Activated CD4-positive, alpha-beta T cell treated with anti-CD3 and anti-CD28 coated beads for 4 hours (primary cell): ENCODE data around the gene SLC13A4.
"Not testable (repeated sequence)": the region's sequence is repeated elsewhere in the genome, so short reads cannot be mapped to it uniquely, and the experiment has no call there.

Source experiments
- DNase-seq, 2 donors: peaks; one replicate each; pipeline ENCODE4 v3.0.0-alpha.2; 2020

SLC13A4 gene

GRCh38 chr7:135747366-135747765 lies 19.4 kb upstream of the SLC13A4 start:
- no peak for DNase-seq

GRCh38 chr7:135745703-135746312 lies 17.8 kb upstream of the SLC13A4 start:
- no peak for DNase-seq

- no peak for DNase-seq
These were observed 17.1 kb upstream of the SLC13A4 start for GRCh38 chr7:135744938-135745702.

DNA sequence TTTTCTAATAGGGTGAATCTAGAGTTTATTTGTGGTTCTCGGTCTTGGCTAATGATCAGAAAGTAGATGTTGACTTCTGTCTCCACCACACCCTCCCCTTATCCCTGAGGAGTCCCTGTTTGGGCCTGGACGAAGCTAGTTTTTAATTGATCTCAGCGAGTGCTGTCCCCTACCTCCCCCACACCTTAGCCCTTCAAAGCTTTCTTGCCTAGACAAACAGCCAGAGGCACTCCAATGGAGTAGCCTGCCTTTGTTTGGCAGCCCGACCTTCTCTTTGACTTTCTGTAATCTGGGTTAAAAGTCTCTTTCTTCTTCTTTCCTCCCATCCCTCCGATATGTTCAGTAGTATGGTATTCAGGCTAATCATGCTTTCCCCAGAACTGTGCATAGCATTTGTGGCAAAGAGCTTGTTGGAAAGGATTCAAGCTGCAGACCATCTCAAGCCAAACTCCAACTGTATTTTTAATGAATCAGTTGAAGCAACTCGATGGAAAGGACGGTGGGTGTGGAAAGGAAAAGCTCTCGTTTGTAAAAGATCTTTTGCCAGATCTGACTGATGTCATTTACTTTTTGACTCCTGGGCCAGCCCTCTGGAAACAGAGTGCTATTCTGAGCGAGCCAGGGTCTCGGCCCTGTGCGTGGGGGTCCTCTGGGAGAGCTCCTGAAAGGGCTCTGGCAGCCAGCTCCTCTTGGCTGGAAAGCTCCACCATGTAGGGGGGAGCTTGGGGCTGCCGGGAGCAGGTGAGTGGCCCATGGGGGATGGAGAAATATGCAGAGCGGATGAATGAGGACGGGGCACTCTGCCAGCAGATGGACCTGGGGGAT lies 16.1 kb upstream of the SLC13A4 start:
- no peak for DNase-seq

GRCh38 chr7:135742371-135742770 lies 14.4 kb upstream of the SLC13A4 start:
- no peak for DNase-seq

DNA sequence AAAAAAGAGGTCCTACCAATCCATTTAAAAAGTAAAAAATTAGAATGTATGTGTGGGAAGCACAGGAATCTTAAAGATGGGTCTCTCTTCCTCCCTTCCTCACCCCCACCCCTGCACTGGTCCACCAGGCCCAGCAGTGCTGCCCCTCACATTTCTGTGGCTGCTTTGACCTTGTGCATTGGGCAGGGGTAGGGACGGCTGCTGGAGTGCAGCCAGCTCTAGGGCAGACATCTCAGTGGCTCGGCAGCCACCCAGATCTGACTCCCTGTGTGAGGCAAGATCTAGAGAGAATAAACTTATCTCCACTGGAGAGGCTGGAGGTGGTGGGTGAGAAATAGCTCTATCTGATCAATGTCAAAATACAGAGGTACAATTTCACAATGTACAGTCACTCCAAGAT lies 13.9 kb upstream of the SLC13A4 start:
- no peak for DNase-seq

- DNase-seq, result no peak
These were observed 12.9 kb upstream of the SLC13A4 start for GRCh38 chr7:135740889-135741288.

- DNase-seq, result not testable (repeated sequence)
These were observed 9.3 kb upstream of the SLC13A4 start for GRCh38 chr7:135737306-135737647.

DNA sequence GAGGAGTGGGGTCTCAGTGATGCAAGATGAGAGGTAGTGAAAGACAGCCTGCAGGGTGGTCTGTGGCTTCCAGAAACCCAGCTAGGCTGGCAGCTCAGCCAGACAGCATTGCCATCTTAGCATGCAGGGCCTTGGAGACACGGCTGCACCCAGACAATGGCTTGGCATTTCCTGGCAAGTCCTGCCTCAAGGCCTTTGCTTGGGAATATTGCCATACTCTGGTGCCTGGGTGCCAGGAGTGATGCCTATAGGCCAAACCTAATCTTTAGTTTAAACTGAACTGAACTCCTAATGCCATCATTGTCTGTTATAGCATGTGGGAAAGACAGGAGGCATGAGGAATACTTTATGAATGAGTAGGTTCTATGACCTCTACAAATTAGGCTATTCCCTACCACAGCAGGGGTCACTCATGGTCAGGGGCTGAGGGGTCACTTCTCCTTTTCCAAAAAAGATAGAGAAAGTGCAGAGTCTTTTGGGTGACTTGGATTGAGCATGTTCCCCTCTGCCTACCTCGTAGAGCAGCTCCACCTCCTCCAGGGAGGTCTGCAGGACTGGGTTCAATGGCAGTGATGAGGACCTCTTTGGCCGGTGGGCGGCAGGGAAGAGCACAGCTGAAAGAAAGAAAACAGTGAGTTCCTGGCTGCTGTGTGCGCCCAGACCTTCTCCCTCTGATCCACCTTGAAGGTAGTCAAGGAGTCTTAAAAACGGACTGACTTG lies 8.8 kb upstream of the SLC13A4 start:
- no peak for DNase-seq

- no peak for DNase-seq
These were observed 6.3 kb upstream of the SLC13A4 start for GRCh38 chr7:135734343-135734689.

DNA sequence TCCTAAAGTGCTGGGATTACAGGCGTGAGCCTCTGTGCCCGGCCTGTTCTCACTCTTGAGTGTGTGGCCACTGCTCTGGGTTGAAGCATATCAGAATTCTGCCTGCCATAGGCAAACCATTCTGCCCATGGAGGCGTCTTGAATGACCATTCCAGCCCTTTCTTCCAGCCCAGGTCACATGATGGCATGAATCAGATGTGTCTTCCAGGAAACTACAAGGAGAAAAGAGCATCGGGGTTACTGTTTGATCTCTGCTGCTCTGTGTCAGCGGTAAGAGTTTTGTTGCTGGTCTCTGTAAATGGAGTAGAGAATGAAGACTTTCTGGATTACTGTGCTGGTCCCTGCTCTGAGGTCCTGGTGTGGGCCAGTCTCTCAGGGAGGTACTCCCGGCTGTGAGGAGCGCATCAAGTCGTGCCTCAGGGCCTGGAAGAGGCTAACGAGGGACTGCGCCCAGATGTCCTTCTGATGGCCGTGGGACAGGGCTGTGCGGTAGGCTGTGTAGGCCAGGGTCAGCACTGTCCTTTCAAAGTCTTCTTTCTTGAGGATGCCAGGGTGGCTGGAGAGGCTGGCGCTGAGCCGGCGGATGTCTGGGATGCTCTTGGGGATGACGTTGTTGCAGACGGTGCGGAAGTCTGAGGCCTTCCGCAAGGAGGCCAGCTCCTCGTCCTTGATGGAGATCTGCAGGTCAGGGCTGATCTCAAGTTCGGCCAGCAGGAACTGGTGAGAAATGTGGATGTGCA lies 5.8 kb upstream of the SLC13A4 start:
- DNase-seq, result no peak

DNA sequence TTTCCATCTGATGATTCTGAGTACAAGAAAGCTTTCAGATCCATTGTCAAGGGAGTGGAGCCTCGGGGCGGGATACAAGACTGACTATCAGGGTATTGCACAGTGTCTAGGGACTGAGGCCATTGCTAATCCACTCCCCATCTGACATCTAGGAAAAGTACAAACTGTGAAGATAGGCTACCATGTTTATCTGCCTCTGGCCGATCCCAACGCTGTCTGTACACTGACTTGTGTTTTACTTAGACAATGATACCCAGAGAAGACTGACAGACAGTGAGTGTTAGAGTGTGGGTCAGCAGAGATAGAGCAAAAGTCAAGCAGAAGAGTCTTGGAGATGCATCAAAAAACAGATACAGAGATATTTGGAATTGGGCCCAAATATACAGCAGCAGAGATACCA lies 3.1 kb upstream of the SLC13A4 start:
- DNase-seq, result no peak

DNA sequence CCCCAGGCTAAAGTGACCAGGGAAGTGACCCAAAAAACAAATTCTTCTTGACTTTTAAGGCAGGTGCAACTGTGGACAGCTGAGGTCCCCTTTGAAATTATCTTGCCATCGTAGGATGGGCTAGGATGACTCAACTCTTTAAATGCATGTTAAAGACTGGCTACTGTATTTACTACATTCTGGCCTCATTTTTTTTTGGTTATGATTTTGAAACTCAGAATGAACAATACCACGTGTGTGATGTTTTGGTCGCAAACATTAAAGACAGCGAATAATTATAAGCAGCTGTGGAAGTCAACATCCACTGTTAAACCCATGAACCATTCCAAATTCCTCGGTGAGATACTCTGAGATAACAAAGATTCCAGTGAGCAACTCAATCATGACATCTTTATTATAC lies 1.2 kb upstream of the SLC13A4 start:
- no peak for DNase-seq

- DNase-seq, result no peak
These were observed 894 bp downstream of the SLC13A4 start for GRCh38 chr7:135726911-135727673.

DNA sequence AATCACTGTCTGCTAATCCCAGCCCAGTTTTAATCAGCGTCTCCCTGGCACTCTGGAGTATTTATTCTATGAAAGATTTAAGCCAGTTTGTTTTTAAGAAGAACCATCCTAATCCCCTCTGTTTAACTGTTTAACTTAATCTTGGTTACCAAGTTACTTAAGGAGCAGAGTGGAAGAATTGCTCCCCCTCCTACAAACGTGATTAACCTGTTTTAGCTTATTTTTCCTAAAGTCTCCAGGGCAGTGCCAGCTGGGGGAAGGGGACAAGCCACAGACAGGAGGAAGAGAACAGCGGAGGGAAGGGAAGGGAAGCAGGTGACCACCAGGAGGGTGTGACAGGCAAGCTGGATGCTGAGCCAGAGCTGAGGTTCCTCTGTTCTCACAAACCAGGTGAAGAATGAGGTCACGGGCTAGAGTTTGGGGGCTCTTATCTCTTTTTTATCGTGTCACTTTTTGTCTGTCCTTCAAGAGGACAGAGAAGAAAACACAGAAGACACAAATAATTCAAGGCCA lies 1.7 kb downstream of the SLC13A4 start:
- no peak for DNase-seq

GRCh38 chr7:135723411-135723810 lies 4.6 kb downstream of the SLC13A4 start:
- no peak for DNase-seq

DNA sequence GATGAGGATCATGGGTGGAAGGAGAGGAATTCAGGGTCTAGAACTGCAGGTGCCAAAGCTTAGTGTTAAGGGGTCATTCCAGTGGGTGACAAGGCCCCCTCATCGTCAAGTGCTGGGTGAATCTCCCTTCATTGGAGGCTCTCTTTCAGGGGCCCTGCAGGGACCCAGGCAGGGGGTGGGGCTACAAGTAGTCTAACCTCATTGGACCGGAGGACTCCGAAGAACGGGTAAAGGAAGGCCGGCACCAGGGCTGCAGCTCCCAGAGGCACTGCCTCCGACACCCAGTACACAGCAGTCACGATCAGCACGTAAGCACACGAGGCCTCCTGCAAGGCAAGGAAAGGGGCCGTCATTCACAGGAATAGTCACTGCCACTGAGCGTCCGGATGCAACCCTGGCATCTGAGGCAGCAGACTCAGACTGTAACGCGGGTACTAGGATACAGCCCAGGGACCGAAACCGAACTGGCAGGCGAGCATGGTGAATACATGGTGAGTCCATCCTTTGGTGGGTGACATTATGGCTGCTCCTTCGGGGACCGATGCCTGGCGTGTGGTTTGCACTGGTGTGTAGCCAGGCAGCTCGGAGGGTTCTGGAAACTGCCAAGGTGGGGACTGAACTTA lies 6.7 kb downstream of the SLC13A4 start:
- no peak for DNase-seq

DNA sequence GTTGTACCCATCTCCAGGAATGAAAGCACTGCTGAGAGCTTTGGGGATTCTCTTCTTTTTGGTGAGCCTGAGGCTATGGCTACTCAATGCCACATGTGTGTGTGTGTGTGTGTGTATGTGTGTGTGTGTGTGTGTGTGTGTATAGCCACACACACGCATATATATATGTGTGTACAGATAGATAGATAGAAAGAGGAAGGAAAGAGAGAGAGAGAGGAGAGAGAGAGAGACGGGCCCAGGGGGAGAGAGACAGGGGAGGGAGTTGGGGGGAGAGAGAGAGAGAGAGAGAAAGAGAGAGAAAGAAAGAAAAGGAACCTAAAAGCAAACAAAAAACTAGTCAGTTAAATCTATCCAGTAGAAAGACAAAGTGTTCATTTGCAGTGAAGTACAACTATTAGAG lies 8.3 kb downstream of the SLC13A4 start:
- no peak for DNase-seq

DNA sequence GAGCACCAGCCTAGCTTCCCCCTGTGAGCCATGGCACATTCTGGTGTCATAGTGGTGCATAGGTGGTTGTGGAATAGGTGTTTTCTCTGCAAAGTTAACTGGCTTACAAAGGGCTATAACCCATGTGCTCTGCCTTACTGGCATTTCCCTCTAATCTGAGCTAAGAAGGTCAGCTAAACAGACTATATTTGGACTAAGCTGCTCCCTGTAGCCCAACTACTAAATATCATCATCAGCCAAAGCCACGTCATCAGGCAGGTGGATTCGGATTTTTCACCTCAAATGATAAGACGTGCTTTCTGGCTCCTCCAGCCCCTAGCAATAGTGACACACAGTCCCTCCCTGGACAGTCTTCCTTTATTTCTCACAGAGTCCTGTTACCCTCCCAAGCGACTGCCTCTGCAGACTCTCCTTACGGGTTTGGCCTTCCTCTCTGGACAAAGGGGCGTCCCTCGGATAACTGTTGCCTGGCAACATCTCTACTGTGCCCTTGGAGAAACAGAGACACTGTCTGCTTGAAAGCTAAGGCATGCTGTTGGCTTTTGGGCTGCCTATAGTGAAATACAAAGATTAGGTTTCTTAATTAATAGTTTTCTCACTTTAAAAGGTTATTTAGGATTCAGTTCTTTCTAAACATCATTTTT lies 9.1 kb downstream of the SLC13A4 start:
- DNase-seq, result no peak

GRCh38 chr7:135718219-135718618 lies 9.8 kb downstream of the SLC13A4 start:
- DNase-seq, result no peak

DNA sequence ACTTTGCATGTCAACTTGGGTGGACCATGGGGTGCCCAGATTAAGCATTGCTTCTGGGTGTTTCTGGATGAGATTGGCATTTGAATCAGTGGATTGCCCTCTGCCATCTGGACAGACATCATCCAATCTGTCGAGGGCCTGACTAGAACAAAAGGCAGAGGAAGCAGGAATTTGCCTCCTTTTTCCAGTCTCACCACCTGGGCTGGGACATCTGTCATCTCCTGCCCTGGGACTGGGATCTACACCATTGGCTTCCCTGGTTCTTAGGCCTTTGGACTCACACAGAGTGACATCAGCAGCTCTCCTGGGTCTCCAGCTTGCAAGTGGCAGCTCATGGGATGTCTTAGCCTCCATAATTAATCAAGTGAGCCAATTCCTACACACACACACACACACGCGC lies 10.3 kb downstream of the SLC13A4 start:
- DNase-seq, result no peak
